ENCODE data around the gene ETV6.

ETV6 gene

DNA sequence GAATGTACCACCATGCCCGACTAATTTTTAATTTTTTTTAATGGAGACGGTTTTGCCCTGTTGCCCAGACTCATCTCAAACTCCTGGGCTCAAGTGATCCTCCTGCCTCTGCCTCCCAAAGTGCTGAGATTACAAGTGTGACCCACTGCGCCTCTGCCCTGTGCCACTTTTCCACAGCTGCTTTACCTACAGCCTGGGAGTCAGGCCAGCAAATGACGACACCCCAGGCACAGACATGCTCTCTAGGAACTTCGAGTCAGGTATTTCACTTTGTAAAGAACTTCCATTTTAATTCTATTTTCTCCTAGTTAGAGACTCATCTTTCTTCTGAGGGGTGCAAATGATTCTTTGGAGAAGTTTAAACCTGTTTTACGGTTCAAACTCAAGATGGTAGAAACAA, 89.0 kb downstream of the ETV6 start:
- no peak for DNase-seq (ENCODE audit: low read depth in 2 of 2)

DNA sequence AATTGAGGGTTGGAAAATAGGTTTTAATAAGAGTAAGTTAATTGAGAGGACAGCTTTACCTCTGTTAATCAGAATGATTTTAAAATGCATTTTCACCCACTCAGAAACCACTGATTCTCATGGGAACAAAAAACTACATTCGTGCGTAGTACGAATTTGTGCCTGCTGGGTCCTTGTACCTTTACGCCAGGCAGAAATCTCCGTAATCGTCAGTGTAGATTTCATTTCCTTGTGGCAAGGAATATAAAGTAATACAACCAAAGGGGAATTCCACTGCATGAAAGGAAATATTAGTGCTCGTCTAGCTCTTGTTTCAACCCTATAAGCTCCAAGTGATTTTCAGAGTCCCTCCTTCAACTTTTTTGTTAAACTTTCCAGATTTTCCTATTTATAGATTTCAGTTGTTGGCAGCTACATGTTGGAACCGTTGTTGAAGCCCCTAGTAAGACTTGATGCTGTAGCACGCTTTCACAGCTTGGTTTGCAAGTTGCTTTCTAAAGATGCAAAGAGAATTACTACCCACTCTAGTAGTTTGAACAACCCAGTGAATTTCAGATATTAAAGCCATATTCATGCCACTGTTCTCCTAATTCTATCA, 90.6 kb downstream of the ETV6 start:
- no peak for DNase-seq (ENCODE audit: low read depth in 2 of 2)

DNA sequence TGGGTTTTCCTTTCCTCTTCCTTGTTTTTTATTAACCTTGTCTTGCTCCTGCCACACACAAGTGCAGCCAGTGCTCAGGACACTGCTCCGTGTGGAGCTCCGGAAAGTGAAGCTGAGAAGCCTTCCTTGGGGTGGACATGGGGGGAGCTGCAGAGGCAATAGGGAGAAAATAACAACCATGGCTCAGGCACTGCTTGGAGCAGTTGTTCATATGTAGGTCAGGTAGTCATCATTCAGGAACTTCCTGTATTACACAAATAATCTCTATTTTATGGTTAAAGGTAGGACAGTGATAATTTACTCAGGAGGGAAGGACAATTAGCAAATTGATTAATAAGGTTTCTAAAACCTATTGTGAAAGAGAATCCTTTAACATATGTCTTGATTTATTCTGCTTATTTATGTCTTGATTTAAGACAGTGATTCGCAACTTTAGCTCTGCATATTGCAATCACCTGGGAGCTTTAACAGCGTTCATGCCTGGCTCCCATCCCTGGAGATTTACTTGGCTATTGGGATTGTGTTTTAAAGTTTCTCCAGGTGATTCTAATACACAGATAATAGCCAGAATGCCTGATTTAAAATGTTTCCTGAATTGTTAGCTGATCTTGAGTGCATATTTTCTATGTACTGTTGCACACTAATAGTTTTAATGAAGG, 92.1 kb downstream of the ETV6 start:
- no peak for DNase-seq (ENCODE audit: low read depth in 2 of 2)

DNA sequence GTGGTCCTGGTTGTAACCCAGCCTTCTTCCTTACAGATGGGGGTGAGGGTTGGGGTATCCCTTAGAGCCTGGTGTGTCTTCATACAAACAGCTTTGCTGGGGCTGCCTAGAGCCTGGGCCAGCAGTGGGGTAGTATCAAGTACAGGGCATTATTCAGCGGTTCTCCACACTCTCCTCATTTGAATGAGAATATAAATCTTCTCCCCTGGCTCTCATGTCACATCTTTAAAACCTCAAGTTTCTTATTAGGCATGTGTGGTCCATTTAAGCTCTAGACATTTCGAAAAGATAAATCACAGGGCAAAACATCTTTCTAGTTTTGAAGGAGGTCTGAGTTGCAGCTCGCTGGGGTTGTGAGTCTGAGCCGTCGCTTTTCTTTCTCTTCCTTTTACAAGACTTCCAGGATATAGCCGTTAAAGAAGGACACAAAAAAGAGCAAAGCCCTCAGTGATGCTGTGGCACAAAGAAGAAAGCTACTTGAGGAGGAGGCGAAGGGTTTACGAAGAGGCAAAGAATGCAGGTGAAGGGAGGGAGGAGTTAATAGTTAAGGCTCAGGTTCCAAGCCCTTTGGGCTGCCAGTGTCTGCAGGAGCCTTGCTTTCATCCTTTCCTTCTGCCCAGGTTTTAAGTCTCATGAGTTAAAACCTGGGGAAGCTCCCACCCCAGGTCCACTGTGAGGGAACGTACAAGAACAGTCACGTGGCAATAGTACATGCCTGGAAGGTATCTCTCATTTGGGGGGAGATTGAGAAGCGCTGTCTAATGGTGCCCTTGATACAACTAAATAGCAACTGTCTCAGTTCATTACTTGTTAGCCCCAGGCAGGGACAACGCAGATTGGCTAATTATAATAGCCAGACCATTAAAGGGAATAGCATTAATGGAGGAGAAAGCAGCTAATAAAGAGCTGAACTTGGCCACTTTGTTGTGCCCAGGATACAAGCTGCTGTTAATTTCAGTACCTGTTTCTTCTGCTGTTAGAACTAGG, 94.2 kb downstream of the ETV6 start:
- DNase-seq (ENCODE audit: low read depth in 2 of 2), result no peak

DNA sequence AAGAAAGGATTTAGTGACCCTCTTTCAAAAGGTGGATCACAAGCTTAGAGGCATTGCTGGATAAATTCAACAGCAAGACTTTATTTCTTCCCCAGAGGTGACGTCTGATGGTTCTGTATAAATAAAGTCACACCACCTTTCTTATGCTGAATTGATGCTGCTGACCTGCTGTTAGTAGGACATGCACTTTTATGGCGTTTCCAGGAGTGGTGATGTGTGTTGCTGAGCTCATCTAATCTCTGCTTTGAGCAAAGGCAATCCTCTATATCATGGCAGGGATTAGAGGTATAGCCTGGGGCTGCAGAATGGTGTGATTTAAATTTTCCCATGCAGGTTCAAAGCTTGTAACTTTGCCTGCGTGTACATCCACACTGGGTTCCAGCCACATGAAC, 94.9 kb downstream of the ETV6 start:
- no peak for DNase-seq (ENCODE audit: low read depth in 2 of 2)

DNA sequence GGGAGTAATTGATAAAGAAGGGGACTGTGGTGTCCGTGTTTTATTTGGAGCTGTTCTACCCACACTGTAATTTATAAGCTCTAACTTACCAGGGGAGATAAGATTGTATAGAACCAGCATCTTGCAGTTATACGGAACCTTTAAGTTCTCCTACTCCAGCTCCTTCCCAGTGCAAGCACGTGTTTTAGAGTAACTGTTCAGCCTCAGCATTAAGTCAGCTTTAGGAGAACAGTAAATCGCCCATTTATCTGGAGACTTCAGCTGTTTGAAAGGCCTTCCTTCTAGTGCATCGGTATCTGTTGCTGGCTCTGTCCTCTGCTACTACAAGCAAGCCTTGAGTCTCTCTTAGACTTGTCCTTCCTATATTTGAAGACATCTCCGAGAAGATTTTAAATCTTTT, 95.6 kb downstream of the ETV6 start:
- no peak for DNase-seq (ENCODE audit: low read depth in 2 of 2)

DNA sequence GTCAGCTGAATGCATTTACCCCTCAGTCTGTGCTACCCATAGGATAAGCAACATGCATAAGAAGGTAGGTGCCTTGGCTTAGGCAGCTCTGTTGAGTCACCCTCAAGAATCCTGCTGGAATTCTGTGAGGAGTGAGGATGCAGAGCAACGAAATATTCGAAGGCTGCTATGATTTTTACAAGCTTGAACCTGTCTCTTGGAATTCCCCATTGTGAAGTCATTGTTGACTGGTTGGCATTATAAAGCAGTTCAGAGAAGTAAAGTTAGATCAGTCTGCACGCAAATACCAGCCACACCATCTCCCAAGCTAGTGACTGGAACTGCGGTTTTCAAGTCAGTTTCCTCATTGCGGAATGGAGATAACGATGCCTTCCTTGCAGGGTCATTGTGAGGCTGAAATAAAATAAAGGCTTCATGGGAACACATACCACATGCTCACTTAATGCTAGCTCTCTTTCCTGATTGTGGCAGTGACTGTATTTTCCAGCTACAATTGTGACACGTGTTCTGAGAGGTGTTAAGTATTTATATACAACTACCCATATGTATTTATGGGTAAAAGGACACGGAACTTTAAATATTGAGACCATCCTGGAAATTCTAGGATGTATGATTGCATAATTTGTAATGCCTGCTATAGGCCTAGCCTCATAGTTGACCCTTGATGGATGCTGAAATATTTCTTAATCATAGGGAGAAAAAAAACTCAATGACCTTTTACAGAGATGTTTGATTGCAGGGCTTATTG, 96.7 kb downstream of the ETV6 start:
- DNase-seq (ENCODE audit: low read depth in 2 of 2), result no peak

DNA sequence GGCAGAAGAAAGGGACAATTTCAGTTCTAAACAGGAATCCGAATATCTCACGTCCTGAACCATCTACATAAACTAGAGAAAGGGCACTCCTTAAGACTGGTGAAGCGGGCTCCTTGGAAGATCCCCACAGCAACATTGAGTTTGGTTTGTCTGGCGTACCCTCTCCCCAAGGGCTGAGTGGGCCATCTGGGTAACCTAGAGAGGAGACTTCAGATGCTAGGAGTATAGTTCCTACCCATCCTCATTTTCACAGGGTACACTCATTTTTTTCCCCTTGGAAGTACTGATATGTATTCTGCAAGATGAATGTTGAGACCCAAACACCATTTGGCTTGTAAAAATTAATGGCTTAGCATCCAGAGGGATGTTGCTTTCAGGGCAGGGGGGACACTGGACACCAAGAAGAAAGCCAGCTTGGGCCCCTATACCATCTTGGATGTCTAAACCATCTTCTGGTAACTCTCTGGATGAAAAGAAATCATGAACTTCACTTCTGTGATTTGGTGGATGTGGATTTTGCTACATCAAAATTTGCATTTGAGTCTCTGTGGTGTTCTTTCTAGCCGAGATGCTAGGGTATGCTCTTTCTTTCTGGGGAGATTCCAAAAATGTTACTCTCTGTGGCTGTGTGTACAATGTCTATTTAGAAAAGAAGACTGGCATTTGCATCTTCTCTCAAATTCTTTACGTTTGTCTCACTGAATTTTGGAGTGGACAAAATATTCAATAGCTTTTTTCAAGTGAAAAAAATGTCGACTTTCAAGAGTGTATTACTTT, 97.7 kb downstream of the ETV6 start:
- no peak for DNase-seq (ENCODE audit: low read depth in 2 of 2)

DNA sequence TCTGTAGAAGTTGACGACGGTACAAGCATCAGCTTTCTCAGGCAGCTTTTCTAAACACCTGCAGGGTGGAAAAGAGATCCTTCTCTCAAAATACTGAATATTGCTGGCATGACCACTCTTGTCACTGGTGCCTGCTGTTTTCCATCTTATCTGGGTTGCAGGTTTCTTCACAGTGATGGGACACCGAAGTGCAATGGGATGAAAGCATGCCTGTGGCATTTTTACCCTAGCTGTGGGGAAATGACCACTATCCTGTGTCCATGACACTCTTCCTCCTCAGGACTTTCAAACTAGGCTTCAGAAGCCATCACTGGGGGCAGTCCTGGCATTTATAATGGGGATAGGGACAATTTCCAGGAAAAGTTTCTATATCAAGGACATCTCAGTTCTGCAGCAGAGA, 98.5 kb downstream of the ETV6 start:
- DNase-seq (ENCODE audit: low read depth in 2 of 2), result no peak

DNA sequence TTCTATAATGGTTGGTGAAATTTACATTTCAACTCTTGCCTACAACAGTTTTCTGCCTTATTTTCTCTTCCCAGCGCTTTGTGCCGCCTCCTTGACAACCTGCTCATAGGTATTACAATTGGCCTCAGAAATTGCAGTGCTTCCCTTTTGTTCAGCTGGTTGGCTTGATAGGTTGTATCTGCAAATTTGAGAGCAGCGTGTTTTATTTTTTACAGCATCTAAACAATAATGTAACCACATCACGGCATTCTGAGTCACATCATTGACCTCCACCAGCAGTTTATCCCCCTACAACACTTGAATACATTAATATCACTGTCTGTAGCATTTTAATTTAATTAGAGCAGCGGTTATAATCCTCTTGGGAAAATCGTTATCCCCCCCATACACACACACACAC, 99.4 kb downstream of the ETV6 start:
- DNase-seq (ENCODE audit: low read depth in 2 of 2), result no peak

DNA sequence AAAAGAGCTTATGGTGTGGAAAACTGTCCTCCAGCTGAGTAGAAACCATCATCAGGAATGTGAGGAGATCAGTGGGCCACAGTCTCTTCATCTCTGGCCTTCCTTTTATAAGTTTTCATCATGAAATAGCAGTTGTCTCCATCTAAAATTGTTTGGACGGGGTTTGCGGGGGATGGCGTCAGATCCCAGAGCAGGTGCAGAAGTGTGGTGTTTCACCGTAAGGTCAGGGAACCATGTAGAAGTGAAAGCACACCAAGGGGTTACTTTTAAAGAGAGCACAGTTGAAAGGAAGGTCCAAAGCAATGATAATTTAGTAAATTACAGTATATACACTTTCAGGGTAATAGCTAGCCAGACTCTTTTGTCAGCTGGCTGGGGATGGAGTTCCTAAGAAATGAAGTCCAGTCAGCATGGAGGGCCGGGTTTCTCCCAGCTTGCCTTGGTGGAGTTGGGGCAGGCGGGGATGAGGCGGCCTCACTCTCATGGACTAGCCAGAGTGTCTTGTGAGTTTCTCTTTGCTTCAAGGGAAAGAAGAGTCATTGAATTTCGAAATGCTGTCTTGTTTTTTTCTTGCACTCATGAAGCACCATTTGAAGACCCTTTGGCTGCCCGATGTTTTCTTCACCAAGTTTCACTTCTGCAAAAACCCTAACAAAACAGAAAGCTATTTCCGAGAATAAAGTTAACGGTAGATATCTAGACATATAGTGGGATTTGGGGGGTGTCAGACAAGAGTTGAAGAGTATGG, 100.6 kb downstream of the ETV6 start:
- DNase-seq (ENCODE audit: low read depth in 2 of 2), result no peak

DNA sequence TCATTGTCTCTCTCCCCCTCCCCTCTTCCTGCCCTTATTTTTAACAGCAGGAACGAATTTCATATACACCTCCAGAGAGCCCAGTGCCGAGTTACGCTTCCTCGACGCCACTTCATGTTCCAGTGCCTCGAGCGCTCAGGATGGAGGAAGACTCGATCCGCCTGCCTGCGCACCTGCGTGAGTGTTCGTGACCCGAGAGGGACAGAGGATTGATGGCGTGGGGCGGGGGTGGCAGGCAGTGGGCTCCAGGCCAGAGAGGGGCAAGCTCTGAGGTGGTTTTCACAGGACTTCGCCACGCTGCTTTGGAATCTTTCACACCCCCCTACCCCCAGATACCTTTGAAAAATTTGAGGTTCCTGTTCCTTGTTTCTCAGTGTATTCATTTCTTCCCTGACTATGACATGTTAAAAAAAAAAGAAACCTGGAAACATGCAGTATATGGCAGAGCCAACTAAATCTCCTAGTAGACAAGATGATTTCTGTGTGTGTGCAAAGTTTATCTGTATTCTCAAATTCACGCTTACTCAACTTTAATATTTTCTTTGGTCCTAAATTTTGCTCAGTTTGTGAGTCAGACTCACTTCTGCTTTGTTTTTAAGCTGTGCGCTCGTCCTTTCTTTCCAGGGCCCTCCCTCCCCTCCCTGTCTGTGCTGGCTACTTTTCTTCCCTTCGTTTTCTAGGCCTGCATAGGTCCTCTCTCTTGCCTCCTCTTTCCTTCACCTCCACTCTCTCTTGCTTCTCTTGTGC, 103.1 kb downstream of the ETV6 start:
- DNase-seq (ENCODE audit: low read depth in 2 of 2), result no peak

DNA sequence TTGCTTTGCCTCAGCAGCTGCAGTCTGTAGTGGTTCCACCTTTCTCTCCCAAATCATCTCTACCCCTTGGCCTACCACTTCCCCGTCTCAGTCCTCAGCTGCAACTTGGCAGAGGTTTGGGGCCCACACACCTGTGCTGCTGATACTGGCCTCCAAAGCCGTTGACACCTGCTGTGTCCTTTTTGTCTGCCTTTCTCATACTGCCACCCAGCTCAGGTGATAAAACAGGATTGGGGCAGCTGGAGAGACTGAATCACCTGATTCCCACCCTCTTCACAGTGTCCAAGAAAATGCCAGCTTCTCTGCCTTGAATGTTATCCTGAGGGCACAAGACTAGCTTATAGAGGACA, 103.7 kb downstream of the ETV6 start:
- no peak for DNase-seq (ENCODE audit: low read depth in 2 of 2)

DNA sequence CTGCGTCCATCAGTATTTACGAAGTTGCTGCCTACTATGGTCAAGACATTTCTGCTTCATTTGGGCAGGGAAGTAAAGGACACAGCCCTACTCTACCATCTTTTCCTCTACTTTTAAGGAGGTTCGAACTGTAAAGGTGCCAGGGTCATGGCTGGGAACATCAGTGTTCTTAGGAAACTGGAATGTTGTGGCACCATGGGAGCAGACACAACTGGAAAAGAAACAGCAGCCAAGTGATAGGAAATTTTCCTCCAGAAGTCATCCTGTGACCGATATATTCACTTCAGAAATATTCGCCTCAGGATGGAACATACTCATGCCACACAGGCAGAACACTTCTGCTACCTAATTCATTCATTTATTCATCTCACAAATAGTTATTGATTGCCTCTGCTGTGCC, 104.4 kb downstream of the ETV6 start:
- DNase-seq (ENCODE audit: low read depth in 2 of 2), result no peak

DNA sequence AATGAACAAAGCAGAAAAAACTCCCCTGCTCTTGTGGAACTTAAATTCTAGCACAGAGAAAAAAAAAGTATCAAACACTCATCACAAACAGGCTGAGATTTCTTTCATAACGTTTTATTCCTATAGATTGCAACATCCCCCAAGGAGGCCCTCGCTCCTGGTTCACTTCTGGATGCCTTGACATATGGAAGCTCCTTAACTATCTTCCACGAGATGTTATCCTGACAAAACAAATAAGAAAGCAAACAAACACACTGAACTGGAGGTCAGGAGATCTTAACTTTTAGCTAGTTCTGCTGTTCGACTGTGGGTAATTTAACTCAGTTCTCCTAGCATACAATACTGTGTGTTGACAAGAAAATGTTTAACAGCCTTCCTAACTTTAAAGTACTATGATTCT, 104.8 kb downstream of the ETV6 start:
- DNase-seq (ENCODE audit: low read depth in 2 of 2), result no peak

DNA sequence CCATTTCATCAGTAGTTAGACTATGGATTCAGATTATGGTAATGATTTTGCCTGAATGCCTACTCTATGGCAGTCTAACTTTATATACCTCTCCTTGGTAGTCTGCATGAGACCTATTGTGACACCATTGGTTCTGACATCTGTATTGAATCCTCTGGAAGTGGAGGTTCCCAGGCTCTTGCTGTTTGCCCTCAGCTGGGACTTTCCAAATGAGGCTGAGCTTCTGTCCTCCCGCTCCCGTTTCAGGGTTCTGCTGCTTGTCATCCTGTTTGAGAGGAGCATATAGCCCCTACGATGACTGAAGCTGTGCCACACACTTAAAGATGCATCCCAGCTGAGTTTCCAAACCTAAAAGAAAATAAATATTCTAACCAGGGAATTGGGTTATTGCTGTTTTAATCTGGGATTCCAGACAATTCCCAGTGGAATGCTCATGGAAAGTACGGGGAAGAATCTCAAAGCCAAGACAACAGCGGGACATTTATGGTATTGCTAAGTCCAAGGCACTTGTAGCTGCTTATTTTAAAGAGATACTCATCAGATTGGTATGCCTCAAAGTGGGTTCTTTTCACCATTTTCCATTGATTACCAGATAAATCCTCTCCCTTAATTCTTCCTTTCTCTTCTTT, 105.9 kb downstream of the ETV6 start:
- no peak for DNase-seq (ENCODE audit: low read depth in 2 of 2)

DNA sequence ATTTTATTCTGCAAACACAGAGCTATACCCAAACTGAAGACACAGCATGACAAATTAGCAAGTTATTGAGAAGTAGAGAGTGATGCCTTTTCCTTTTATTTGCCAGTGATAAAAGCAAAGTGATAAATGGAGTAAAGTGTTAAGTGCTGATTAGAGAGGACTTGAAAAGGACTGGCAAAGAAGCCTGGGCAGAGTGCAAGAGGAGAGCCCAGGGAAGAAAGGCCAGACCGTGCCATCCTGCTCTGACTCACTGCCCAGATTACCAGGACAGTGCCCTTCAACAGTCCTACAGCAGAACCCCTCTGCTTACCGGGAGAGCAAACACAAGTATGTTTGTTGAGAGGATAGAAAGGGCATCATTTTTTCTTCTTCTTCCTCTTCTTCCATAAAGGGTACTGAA, 106.5 kb downstream of the ETV6 start:
- no peak for DNase-seq (ENCODE audit: low read depth in 2 of 2)

DNA sequence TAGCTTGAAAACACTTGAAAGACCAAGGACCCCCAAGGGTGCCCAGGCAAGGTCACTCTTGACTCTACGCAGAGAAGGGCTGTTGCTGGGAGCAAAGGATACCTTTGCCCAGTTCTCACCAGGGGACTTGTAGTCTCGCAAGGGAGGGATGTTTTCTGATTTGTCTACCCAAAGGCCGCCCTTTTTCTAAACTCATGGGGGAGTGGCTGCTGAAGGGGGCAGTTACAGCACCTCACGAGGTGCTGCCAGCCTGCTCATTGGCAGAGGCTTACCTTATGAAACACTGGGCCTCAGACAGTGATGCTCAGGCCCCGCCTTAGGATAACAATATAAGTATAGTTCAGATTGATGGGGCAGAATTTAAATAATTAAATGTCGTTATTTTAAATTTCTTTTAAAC, 107.0 kb downstream of the ETV6 start:
- DNase-seq (ENCODE audit: low read depth in 2 of 2), result no peak

DNA sequence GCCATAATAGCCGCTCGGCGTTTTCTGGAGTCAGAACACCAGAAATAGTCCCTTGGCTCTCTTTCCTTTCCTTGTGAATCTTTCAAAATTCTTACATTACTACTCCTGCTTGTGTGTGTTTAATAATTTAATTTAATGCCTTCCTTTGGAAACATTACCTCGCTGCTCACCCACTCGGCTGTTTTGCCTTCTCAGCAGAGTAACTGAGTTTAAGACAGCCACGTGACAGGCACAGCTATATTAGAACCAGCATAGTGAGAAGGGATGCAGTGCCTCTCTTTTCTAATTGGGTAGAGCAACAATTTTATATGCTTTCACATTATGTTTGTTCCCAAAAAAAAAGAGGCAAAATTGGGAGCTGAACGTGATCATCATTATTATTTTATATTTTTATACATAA, 107.6 kb downstream of the ETV6 start:
- no peak for DNase-seq (ENCODE audit: low read depth in 2 of 2)

DNA sequence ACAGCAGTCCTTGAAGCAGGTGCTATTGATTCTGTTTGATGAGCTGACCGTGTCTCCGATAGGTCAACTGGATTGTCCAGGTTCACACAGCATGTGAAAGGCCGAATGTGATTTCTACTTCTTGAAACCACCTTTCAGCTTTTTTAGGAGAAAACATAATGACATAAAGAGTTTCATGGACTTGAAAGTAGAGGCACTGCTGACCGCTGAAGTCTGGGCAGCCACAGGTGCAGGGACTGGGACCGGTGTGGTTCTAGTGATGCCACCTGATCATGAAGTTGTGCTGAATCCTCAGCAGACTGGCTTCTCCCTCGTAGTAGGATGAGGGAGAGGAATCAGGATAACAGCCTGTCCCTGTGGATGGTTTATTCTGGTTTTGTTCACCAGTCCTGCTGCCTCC, 108.1 kb downstream of the ETV6 start:
- no peak for DNase-seq (ENCODE audit: low read depth in 2 of 2)

Measured in stimulated activated CD8-positive, alpha-beta memory T cell treated with anti-CD3 and anti-CD28 coated beads, Interleukin-2, amount 100 ng/mL, for 1 hour (primary cell).